CD8-positive, alpha-beta memory T cell (primary cell): Measurements from ENCODE around the gene PIAS3. TPM values are rescaled to one million over a fixed set of nuclear protein-coding genes. Genes with fewer than 3 reads are reported as not detected.

Experiments
- CTCF ChIA-PET: fragments of 350-600 bp; sonication (Branson Sonifier 250); formaldehyde crosslinking; loops from one replicate; lab custom pipeline; 2021; ENCODE audit warnings: antibody characterized with exemption; lab: Charles Lee
- POLR2A ChIA-PET: fragments of 350-600 bp; sonication (Branson Sonifier 250); formaldehyde crosslinking; loops from one replicate; lab custom pipeline; 2021; ENCODE audit warnings: antibody characterized with exemption; lab: Charles Lee
- DNase-seq, 5 donors: peaks; one replicate each; pipeline versions ENCODE4 v3.0.0 to v3.0.0-alpha.2; 2020 to 2022; ENCODE audit warnings: mixed read lengths in 1 of 5
- H3K27ac ChIP-seq: one replicate; pipeline ENCODE4 v1.7.0; 2013; ENCODE audit warnings: low read depth, mild to moderate bottlenecking, low read length, moderate library complexity
- H3K27me3 ChIP-seq: 2 replicates; pipeline ENCODE4 v1.7.0; 2013; ENCODE audit warnings: low read length, mild to moderate bottlenecking; ENCODE audit not compliant: insufficient read depth, poor library complexity, severe bottlenecking
- H3K36me3 ChIP-seq: 2 replicates; pipeline ENCODE4 v1.7.0; 2013; ENCODE audit warnings: mild to moderate bottlenecking, low read length, moderate library complexity; ENCODE audit not compliant: insufficient read depth
- H3K4me1 ChIP-seq: 2 replicates; pipeline ENCODE4 v1.7.0; 2013; ENCODE audit warnings: mild to moderate bottlenecking, low read length, moderate library complexity; ENCODE audit not compliant: insufficient read depth
- H3K4me3 ChIP-seq: 2 replicates; pipeline ENCODE4 v1.7.0; 2013; ENCODE audit warnings: mild to moderate bottlenecking, low read length
- H3K9me3 ChIP-seq: 2 replicates; pipeline ENCODE4 v1.7.0; 2013; ENCODE audit warnings: mild to moderate bottlenecking, low read length
- H3K27ac Mint-ChIP-seq, 8 donors: one replicate each; pipeline ENCODE4 v1.8.0; 2020 to 2021; ENCODE audit warnings: mixed read lengths in 8 of 8, mild to moderate bottlenecking in 6 of 8, inconsistent platforms in 3 of 8, moderate library complexity in 3 of 8
- H3K27me3 Mint-ChIP-seq, 2 donors: one replicate each; pipeline ENCODE4 v1.8.0; 2020 to 2021; ENCODE audit warnings: mixed read lengths in 2 of 2, mild to moderate bottlenecking in 1 of 2, moderate library complexity in 1 of 2
- H3K36me3 Mint-ChIP-seq, 3 donors: one replicate each; pipeline ENCODE4 v1.8.0; 2020 to 2021; ENCODE audit warnings: mixed read lengths in 3 of 3, inconsistent platforms in 1 of 3, mild to moderate bottlenecking in 1 of 3
- H3K4me1 Mint-ChIP-seq, 3 donors: one replicate each; pipeline ENCODE4 v1.8.0; 2020 to 2021; ENCODE audit warnings: mixed read lengths in 3 of 3, inconsistent platforms in 1 of 3, mild to moderate bottlenecking in 1 of 3
- H3K4me3 Mint-ChIP-seq, 7 donors: one replicate each; pipeline ENCODE4 v1.8.0; 2020 to 2021; ENCODE audit warnings: mixed read lengths in 7 of 7, mild to moderate bottlenecking in 6 of 7, moderate library complexity in 4 of 7, inconsistent platforms in 2 of 7
- H3K9me3 Mint-ChIP-seq, 5 donors: one replicate each; pipeline ENCODE4 v1.8.0; 2020 to 2022; ENCODE audit warnings: mixed read lengths in 5 of 5, mild to moderate bottlenecking in 3 of 5, moderate library complexity in 2 of 5, inconsistent platforms in 1 of 5
- polyA plus RNA-seq: library from polyadenylated mRNA; unstranded; fragments of 300-500 nt; fragmentation: Illumina TruSeq; gene quantifications from one replicate; pipeline ENCODE4 v1.2.3, GENCODE V29; 2021
- total RNA-seq, 2 experiments: library from RNA; stranded (reverse); gene quantifications; one replicate each; pipeline ENCODE4 v1.2.3, GENCODE V29; 2021

The PIAS3 gene
- total and polyA plus RNA-seq, 3 experiments from 2014 or later: 16.7 to 21.2 (median 18.3) TPM

DNA sequence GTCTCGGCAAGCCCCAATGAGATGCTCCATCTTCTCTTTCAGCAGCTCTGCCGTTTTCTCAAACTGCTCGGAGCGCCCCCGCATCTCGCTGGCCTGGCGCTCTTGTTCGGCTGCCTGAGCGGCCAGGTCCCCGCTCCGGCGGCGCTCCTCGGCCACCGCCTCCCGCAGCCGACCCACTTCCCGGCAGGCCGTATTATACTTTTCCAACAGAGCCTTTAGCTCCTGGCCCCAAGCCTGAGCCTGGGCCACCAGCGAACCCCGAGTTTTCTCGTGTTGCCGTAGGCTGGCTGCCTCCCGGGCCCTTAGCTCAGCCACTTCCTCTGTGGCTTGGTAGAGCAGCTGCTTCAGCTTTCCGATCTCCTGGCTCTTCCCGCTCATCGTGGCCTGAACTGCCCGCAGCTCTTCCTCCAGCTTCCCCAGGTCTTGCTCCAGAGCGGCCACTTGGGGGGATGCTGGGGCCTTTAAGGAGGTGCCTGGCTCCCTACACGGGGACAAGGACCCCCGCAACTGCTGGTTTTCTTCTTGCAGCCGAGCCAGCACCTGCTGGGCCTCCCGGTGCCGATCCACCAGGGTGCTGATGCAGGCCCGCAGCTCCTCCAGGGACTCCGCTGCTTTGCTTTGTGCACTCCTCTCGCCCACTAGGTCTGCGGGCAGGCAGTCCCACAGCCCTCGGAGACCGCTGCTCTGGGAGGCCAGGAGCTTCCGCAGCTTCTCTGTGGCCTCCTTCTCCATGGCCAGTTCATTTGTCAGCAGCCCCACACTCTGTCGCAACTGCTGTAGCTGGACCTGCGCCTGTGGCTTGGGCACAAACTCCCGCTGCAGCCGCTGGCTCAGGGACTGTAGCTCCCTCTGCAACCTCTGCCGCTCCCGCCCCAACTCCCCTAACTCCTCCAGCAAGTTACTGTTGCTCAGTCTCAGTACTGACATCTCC is 13.4 kb upstream of the PIAS3 start:
- no peaks in the 10 kb centered on the region for H3K36me3 ChIP-seq
- Mint-ChIP-seq H3K27me3 (peaks cover 4 to 13% of the 10 kb centered on the region in 2 donors), H3K27ac (peak overlapping the region; percentile 9 to 93 (median 82)), H3K4me3 (peak overlapping the region; percentile 74 to 93 (median 84)), H3K9me3 (no peaks in the 10 kb centered on the region), H3K36me3 (no peaks in the 10 kb centered on the region), H3K4me1 (peaks cover 16 to 24% (median 21%) of the 10 kb centered on the region in 3 donors)
- H3K9me3 ChIP-seq: no peaks in the 10 kb centered on the region
- no peak overlapping the region for H3K27ac ChIP-seq
- POLR2A ChIA-PET: interaction anchor here (0.6 to 2.8 kb wide), 5 partner anchors 13 to 55 kb away, joined by 3 to 25 read pairs (median 6); partner anchors contain the start of genes NUDT17, PEX11B, PIAS3 and RBM8A
- CTCF ChIA-PET: interaction anchor here (1.0 to 2.9 kb wide), 14 partner anchors 9 to 165 kb away, joined by 3 to 28 read pairs (median 4); partner anchors contain the start of genes ANKRD35, ITGA10, NUDT17 and PEX11B
- DNase-seq: peak in 4 of 5 donors; percentile 6 to 56 (median 40)
- H3K27me3 ChIP-seq: no peaks in the 10 kb centered on the region
- H3K4me1 ChIP-seq: peaks cover 12% of the 10 kb centered on the region
- peak overlapping the region; percentile 51 for H3K4me3 ChIP-seq

DNA sequence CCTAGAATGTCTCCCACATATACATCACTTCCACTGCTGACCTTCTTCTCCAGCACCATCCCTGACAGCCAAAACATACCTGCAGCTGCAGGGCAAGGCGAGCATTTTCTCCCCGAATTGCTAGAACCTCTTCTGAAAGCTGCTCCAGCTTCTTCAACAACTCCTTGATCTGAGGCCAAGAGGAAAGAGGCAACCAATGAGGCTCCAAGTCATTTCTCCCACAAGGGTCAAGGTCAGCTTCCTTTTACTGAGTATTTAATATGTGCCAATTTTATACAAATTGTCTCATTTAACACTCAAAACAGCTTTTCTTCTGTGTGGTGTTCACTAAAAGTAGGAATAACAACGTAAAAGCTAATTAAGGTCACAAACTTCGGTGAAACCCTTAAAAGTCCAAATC is 9.4 kb upstream of the PIAS3 start:
- Mint-ChIP-seq H3K27me3 (peaks cover 4 to 5% of the 10 kb centered on the region in 2 donors), H3K4me3 (no peak overlapping the region), H3K27ac (no peak overlapping the region), H3K4me1 (peaks cover 16 to 19% (median 18%) of the 10 kb centered on the region in 3 donors), H3K9me3 (no peaks in the 10 kb centered on the region), H3K36me3 (peaks cover 0 to 3% (median 0%) of the 10 kb centered on the region in 3 donors)
- no peak overlapping the region for H3K27ac ChIP-seq
- no peaks in the 10 kb centered on the region for H3K9me3 ChIP-seq
- CTCF ChIA-PET: interaction anchor here (2.1 to 2.8 kb wide), 2 partner anchors 9 to 22 kb away, joined by 7 to 10 read pairs; partner anchors contain the start of genes NUDT17 and PIAS3
- POLR2A ChIA-PET: interaction anchor here (3.6 kb wide), 1 partner anchor 9 kb away, joined by 12 read pairs; the partner anchor contains the start of gene PIAS3
- peaks cover 12% of the 10 kb centered on the region for H3K4me1 ChIP-seq
- H3K36me3 ChIP-seq: no peaks in the 10 kb centered on the region
- no peak overlapping the region for H3K4me3 ChIP-seq
- DNase-seq: no peak
- H3K27me3 ChIP-seq: no peaks in the 10 kb centered on the region

DNA sequence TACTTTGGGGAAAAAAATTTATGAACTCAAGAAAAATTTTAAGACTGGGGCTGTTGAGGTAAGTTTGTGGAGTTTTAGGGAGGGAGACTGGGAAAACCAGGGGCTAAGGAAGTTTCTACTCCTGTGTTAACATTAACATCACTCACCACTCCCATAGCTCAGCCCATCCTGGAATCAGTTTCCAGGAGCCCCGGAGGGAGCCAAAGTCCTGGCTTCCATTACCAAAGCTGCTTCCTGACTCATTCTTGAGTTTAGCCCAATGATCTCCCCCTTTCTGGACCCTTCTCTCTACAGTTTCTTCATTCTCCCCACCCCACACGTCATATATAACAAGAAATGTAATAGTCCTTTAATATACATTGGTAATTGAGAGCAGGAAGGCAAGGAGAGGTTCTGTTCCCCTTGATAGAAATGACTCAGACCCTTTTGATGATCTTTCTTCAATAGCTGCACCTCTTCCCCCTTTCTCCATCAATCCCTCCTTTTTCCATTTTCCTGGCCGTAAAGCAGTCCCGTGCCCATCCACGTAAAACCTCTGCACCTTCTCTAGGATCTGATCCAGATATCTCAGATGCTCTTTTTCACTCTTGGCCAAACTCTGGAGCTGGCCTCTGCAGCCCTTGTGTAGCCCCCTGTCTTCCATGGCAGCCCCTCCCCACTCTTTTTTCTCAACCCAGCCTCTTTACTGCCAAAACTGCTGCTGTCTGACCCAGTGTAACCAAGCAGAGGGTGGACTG is 4.6 kb upstream of the PIAS3 start:
- peaks cover under 1 to 6% (median 3%) of the 10 kb centered on the region in 3 donors for H3K4me1 Mint-ChIP-seq
- DNase-seq: no peak
- Histone ChIP-seq H3K27ac (no peak overlapping the region), H3K4me1 (peaks cover 4% of the 10 kb centered on the region), H3K9me3 (no peaks in the 10 kb centered on the region), H3K4me3 (no peak overlapping the region), H3K36me3 (no peaks in the 10 kb centered on the region), H3K27me3 (no peaks in the 10 kb centered on the region)
- H3K4me3 Mint-ChIP-seq: peak overlapping the region in 1 of 7 donors; percentile 75
- no peak overlapping the region for H3K27ac Mint-ChIP-seq
- ChIA-PET CTCF (interaction anchor here (1.4 to 10.2 kb wide), 2 partner anchors 9 to 16 kb away, joined by 5 to 160 read pairs; partner anchors contain the start of gene NUDT17), POLR2A (no interaction called here)
- no peaks in the 10 kb centered on the region for H3K9me3 Mint-ChIP-seq
- peaks cover 4 to 5% of the 10 kb centered on the region in 2 donors for H3K27me3 Mint-ChIP-seq
- H3K36me3 Mint-ChIP-seq: peaks cover 0 to 7% (median 3%) of the 10 kb centered on the region in 3 donors

DNA sequence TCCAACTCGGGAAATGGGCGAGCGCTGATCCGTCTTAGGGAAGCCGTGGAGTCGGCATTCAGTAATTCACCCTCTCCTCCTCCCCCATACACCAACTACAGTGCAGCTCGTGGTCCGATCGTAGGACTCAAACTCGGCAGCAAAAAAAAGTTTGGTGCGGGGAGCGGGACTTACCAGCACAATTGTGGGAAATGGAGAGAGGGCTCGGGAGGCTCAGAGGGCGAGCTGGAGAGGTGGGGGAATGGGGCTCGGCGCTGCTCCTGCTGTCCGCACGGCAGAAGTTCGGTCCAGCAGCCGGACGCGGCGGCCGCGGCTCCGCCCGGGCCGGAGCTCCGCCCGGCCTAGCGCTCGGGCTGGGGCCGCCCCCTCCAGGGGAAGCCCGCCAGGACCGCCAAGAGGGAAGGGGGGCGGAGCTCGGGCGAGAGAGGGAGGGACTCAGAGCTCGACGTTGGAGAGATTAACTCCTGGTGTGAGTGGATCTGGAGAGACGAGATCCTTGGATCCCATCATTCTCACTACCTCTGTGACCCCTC is 676 bp upstream of the PIAS3 start:
- H3K4me3 ChIP-seq: peak overlapping the region; percentile 80
- peaks cover 0 to 31% (median 2%) of the 10 kb centered on the region in 3 donors for H3K36me3 Mint-ChIP-seq
- H3K4me3 Mint-ChIP-seq: peak overlapping the region; percentile 93 to 99 (median 97)
- H3K36me3 ChIP-seq: peaks cover 7% of the 10 kb centered on the region
- peak overlapping the region; percentile 77 to 96 (median 90) for H3K27ac Mint-ChIP-seq
- no peaks in the 10 kb centered on the region for H3K9me3 Mint-ChIP-seq
- H3K27ac ChIP-seq: peak overlapping the region; percentile 56
- DNase-seq: peak; percentile 69 to 84 (median 71)
- H3K27me3 ChIP-seq: no peaks in the 10 kb centered on the region
- peaks cover 11 to 29% (median 29%) of the 10 kb centered on the region in 3 donors for H3K4me1 Mint-ChIP-seq
- CTCF ChIA-PET: interaction anchor here (0.5 to 10.2 kb wide), 20 partner anchors 9 to 152 kb away, joined by 3 to 160 read pairs (median 6); partner anchors contain the start of genes ANKRD34A, ANKRD35, ITGA10 and NUDT17
- peaks cover 13% of the 10 kb centered on the region for H3K4me1 ChIP-seq
- POLR2A ChIA-PET: interaction anchor here (0.6 to 3.3 kb wide), 15 partner anchors 10 to 178 kb away, joined by 3 to 44 read pairs (median 12); partner anchors contain the start of genes ANKRD34A, ANKRD35, LIX1L and NUDT17
- peaks cover 0 to 1% of the 10 kb centered on the region in 2 donors for H3K27me3 Mint-ChIP-seq
- H3K9me3 ChIP-seq: no peaks in the 10 kb centered on the region

DNA sequence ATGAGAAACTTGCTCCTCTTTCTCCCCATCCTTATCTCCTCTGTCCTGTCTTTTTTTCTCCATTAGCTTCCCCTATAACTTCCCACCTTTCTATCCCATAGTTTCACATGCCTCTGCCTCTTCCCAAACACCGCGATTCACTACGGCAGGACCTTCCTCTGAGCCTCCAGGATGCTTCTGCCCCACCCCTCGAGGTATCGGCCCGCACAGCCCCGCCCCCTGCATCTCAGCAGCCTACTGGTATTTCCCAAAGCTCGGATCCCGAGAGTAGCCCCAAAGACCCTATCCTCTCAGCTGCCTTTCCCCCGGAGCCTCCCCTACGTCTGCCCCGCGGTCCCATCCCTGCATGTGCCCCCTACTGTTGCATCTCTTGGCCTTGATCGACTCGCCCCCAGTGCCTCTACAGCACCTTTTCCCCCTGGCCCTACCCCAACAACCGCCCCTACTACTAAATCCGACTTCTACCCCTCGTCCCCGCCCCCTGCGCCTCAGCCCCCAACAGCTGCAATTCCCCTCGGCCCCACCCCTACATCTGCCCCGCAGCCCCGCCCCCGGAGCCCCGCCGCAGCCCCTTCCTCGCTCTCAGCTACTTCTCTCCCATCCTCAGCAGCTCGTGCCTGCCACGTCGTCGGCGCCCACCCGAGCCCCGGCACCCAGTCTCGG is 512 bp downstream of the PIAS3 start:
- H3K4me3 ChIP-seq: peak overlapping the region; percentile 80
- H3K4me1 Mint-ChIP-seq: peaks cover 11 to 29% (median 29%) of the 10 kb centered on the region in 3 donors
- peaks cover 13% of the 10 kb centered on the region for H3K4me1 ChIP-seq
- POLR2A ChIA-PET: interaction anchor here (0.6 to 3.3 kb wide), 16 partner anchors 11 to 179 kb away, joined by 3 to 44 read pairs (median 12); partner anchors contain the start of genes ANKRD34A, ANKRD35, LIX1L and NUDT17
- H3K4me3 Mint-ChIP-seq: peak overlapping the region; percentile 93 to 99 (median 97)
- peaks cover 0 to 1% of the 10 kb centered on the region in 2 donors for H3K27me3 Mint-ChIP-seq
- H3K36me3 Mint-ChIP-seq: peaks cover 0 to 43% (median 4%) of the 10 kb centered on the region in 3 donors
- H3K27ac ChIP-seq: peak overlapping the region; percentile 56
- CTCF ChIA-PET: interaction anchor here (0.8 to 10.2 kb wide), 21 partner anchors 10 to 156 kb away, joined by 3 to 160 read pairs (median 5); partner anchors contain the start of genes ANKRD34A, ITGA10, NUDT17 and POLR3C
- peak in 3 of 5 donors; percentile 61 to 77 (median 66) for DNase-seq
- peak overlapping the region; percentile 38 to 94 (median 90) for H3K27ac Mint-ChIP-seq
- H3K36me3 ChIP-seq: peaks cover 7% of the 10 kb centered on the region
- no peaks in the 10 kb centered on the region for H3K9me3 ChIP-seq
- H3K9me3 Mint-ChIP-seq: no peaks in the 10 kb centered on the region
- H3K27me3 ChIP-seq: no peaks in the 10 kb centered on the region

DNA sequence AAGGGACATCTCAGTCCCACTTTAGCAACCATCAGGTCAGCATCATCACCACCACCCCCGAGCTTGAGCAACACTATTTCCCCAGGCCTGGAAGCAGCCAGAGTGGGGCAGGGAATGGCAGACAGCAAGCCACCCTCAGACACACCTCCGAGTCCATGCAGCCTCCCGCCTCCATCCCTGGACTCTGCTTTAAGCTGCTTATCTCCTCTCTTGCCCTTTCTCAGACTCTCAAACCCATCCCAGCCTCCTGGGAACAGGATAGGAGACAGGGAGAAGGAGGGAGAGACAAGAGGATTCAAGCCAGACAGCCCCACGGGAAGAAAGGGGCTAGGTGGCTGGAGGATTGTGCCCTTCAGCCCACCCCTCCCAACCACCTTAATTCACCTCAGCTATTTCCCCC is 1.7 kb downstream of the PIAS3 start:
- H3K36me3 Mint-ChIP-seq: peaks cover 0 to 51% (median 4%) of the 10 kb centered on the region in 3 donors
- no peaks in the 10 kb centered on the region for H3K9me3 Mint-ChIP-seq
- H3K27ac ChIP-seq: no peak overlapping the region
- no peak for DNase-seq
- peak overlapping the region; percentile 12 to 99 (median 41) for H3K4me3 Mint-ChIP-seq
- peaks cover 13% of the 10 kb centered on the region for H3K4me1 ChIP-seq
- POLR2A ChIA-PET: interaction anchor here (1.2 to 3.3 kb wide), 4 partner anchors 10 to 70 kb away, joined by 3 to 44 read pairs (median 15); partner anchors contain the start of genes NUDT17, POLR3C, RBM8A and RNF115
- no peaks in the 10 kb centered on the region for H3K9me3 ChIP-seq
- no peaks in the 10 kb centered on the region for H3K27me3 ChIP-seq
- peak overlapping the region in 3 of 8 donors; percentile 70 to 94 (median 77) for H3K27ac Mint-ChIP-seq
- peaks cover 7% of the 10 kb centered on the region for H3K36me3 ChIP-seq
- H3K4me1 Mint-ChIP-seq: peaks cover 11 to 29% (median 29%) of the 10 kb centered on the region in 3 donors
- CTCF ChIA-PET: interaction anchor here (0.6 to 10.2 kb wide), 8 partner anchors 10 to 154 kb away, joined by 3 to 160 read pairs (median 4); partner anchors contain the start of genes NUDT17 and TXNIP
- H3K27me3 Mint-ChIP-seq: peaks cover 0 to 1% of the 10 kb centered on the region in 2 donors
- no peak overlapping the region for H3K4me3 ChIP-seq
